Measurements from ENCODE around the gene PRDM16.
A peak's percentile ranks its signal among the peaks of the same experiment; 100 is the strongest.

PRDM16 gene

GRCh38 chr1:3294450-3294849 lies 225.4 kb downstream of the PRDM16 start:
- H3K4me3 ChIP-seq (ENCODE audit: low read depth, low read length) = no peak overlapping the region

GRCh38 chr1:3295846-3296245 lies 226.8 kb downstream of the PRDM16 start:
- DNase-seq (ENCODE audit: low read depth) = no peak
- H3K4me3 ChIP-seq (ENCODE audit: low read depth, low read length) = no peak overlapping the region

More at GRCh38 chr1:3294450-3294849, 225.4 kb downstream of the PRDM16 start:
- DNase-seq (ENCODE audit: low read depth) = no peak

- no peak overlapping the region for H3K4me3 ChIP-seq (ENCODE audit: low read depth, low read length)
- no peak for DNase-seq (ENCODE audit: low read depth)
These were observed 227.3 kb downstream of the PRDM16 start for GRCh38 chr1:3296326-3296725.

- no peak overlapping the region for H3K4me3 ChIP-seq (ENCODE audit: low read depth, low read length)
- DNase-seq (ENCODE audit: low read depth) = no peak
These were observed 227.8 kb downstream of the PRDM16 start for GRCh38 chr1:3296826-3297225.

- no peak for DNase-seq (ENCODE audit: low read depth)
- H3K4me3 ChIP-seq (ENCODE audit: low read depth, low read length) = no peak overlapping the region
These were observed 228.8 kb downstream of the PRDM16 start for GRCh38 chr1:3297756-3298155.

DNA sequence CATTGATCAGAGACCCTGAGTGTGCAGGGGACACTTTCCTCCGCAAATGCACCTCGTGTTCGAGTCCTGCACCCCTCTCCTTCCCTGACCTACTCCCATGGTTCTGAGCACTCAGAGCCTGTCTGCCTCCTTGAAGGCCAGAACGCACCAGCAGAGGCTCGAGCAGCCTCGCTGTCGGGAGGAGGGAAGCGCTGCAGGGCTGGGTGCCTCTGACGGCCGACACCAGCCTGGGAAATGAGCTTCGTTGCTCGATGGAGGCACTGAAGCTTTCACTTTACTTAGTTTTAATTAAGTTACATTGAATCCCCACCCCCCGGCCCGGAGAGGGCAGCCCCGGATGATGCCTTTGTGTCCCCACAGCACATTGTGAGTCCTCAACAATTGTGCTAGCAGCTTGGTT lies 229.2 kb downstream of the PRDM16 start:
- H3K4me3 ChIP-seq (ENCODE audit: low read depth, low read length) = no peak overlapping the region
- no peak for DNase-seq (ENCODE audit: low read depth)

GRCh38 chr1:3304246-3304645 lies 235.2 kb downstream of the PRDM16 start:
- DNase-seq (ENCODE audit: low read depth) = no peak
- no peak overlapping the region for H3K4me3 ChIP-seq (ENCODE audit: low read depth, low read length)

DNA sequence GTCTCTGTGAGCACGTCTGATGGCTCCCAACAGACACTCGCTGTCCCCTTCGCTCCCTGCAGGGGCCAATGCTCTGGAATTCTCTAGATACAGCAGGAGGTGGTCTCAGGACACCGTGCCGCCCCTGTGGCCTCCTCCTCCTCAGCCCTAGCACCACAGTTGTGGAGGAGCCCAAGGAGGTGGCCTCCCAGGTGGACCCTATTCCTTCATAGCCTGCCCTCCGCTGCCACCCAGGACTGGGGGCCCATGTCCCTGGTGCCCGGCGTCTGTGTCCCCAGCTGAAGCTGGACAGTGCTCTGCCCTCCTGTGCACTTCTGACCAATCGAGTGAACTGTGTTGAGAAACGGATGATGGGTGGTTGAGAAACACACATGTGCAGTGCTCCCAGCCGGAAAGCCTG lies 235.7 kb downstream of the PRDM16 start:
- DNase-seq (ENCODE audit: low read depth) = no peak
- H3K4me3 ChIP-seq (ENCODE audit: low read depth, low read length) = no peak overlapping the region

- DNase-seq (ENCODE audit: low read depth) = no peak
- no peak overlapping the region for H3K4me3 ChIP-seq (ENCODE audit: low read depth, low read length)
These were observed 236.2 kb downstream of the PRDM16 start for GRCh38 chr1:3305156-3305555.

GRCh38 chr1:3306583-3307291 lies 237.7 kb downstream of the PRDM16 start:
- peak; percentile 65 for DNase-seq (ENCODE audit: low read depth)
- H3K4me3 ChIP-seq (ENCODE audit: low read depth, low read length) = no peak overlapping the region

- no peak overlapping the region for H3K4me3 ChIP-seq (ENCODE audit: low read depth, low read length)
- DNase-seq (ENCODE audit: low read depth) = no peak
These were observed 238.4 kb downstream of the PRDM16 start for GRCh38 chr1:3307359-3307758.

DNA sequence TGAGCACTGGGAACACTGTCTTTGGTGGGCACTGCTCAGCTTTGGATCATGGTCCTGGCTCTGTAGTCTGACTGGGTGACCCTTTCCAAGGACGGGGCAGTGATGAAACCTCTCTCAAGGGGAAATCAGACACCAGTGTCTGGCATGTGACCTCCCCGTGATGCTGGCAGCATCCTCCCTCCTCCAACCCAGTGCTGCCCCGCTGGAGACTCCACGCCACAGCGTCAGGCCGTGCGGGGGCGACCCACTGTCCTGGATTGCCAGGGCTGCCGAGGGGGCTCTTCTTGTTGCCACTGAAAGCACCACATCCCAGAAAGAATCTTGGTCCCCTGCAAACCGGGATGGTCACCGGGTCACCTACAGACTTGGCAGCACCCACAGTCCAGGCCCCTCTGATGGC lies 239.1 kb downstream of the PRDM16 start:
- no peak overlapping the region for H3K4me3 ChIP-seq (ENCODE audit: low read depth, low read length)
- DNase-seq (ENCODE audit: low read depth) = no peak

- no peak overlapping the region for H3K4me3 ChIP-seq (ENCODE audit: low read depth, low read length)
- DNase-seq (ENCODE audit: low read depth) = no peak
These were observed 241.9 kb downstream of the PRDM16 start for GRCh38 chr1:3310718-3311400.

GRCh38 chr1:3311711-3312110 lies 242.7 kb downstream of the PRDM16 start:
- no peak overlapping the region for H3K4me3 ChIP-seq (ENCODE audit: low read depth, low read length)
- DNase-seq (ENCODE audit: low read depth) = no peak

DNA sequence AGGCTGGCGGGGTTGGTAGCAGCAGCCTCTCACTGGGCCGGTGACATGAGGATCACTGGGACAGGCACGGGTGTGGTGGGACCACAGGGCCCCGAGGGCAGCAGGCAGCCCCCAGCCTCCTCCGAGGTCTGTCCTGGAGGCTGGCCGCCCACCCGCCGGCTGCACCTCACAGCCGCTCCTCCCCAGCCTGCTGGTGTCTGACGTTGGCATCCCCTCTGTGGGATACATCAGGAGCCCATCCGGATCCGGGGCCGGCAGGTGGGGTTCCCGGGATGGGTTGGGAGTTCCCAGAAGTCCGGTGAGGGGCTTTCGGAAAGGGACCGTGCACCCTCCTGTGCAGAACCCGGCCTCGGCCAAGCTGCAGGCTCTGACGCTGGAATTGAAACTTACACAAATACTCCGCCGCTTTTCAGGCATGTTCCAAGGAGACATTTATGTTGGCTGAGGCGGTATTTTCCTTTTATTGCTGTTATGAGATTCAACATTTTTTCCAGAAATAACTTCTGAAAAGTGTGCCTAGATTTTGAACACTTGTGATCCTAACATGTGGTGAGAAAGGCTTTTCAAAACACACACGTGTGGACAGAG lies 243.4 kb downstream of the PRDM16 start:
- H3K4me3 ChIP-seq (ENCODE audit: low read depth, low read length) = no peak overlapping the region
- no peak for DNase-seq (ENCODE audit: low read depth)

DNA sequence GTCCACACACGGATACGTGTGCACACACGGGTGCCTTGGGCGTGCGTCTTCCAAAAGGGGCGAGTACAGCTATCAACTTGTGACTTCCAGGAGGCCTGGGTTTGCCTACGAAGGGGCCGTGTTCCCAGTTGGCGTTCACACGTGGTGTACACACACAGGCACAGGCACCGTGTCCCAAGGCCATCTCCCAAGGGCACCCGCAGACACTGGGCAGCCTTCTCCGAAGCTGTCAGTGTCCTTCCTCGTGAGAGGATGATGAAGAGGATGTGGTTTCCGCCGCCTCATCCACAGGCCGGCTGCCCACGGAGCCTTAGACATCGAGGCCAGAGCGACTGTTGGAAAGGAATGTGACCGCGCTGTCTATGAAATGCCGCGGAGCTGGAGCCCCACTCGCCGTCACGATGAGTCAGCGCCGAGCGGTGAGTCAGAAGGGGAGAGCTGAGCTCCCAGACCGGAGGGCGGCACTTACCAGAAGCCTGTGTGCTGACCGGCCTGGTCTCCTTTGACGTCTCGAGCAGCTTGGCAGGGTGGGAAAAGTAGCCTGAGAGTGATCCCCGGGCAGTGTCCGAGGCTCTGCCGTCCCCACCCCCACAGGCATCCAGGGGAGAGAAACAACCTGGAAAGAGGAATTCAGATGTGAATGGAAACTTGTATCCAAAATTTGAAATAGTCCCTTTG lies 244.0 kb downstream of the PRDM16 start:
- DNase-seq (ENCODE audit: low read depth) = peak; percentile 98
- no peak overlapping the region for H3K4me3 ChIP-seq (ENCODE audit: low read depth, low read length)

- DNase-seq (ENCODE audit: low read depth) = peak; percentile 86
- H3K4me3 ChIP-seq (ENCODE audit: low read depth, low read length) = no peak overlapping the region
These were observed 244.6 kb downstream of the PRDM16 start for GRCh38 chr1:3313576-3313950.

DNA sequence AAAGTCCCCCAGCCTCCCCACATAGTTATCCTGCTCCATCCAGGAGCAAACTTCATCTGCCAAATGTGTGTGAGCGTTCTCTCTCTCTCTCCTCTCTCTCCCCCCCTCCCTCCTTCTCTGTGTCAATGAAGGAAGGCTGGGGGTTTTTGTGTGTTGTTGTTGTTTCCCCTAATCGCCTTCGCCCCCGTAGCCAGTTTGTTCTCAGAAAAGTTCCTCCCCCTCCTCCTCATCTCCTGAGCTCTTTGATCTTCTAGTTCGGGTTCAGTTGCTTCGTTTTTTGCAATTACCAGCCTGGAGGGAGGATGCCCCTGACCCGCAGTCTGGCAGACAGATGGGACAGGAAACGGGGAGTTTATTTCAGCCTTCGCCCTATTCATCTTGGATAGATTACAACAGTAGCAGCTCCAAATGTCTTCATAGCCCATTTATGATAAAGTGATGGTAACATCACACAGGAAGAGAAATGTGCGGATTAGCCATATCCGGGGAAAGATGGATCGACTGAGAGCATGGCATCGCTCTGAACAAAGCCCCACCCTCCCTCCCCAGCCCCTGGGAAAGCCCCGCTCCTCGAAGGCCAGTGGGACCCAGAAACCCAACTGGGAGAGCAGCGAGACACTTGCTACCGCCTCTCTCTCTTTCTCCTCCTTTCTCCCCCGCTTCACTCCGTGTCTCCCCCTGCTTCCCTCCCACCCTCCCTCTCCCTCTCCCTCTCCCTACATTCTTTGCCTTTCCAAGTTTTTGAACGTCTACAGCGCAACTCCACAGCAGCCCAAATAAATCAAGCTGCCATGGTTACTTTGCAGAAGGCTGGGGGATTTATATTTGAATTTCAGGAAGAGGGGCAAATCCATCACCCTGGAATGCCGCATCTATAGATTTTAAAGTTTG lies 245.7 kb downstream of the PRDM16 start:
- H3K4me3 ChIP-seq (ENCODE audit: low read depth, low read length) = no peak overlapping the region
- no peak for DNase-seq (ENCODE audit: low read depth)
